ENCODE measurements around the gene HPCAL1.

DNA sequence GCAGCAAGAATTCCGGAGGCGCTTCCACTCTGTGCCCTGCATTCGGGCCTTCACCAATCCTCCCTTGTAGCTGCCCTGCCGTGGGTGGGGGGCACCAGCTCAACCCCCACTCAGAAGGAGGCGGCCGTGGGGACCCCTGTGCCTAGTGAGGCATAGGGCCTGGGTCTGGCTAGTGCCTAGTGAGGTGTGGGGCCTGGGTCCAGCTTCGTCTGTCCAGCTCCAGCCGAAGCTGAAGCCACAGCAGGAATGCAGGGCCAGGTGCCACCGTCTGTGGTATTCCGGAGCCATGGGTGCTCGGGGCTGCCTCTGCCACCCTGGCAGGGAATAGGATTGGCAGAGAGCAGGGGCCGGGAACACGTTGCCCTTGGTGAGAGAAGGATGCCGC is 133.1 kb downstream of the HPCAL1 start:
- TF ChIP-seq POLR2AphosphoS5 (IDR thresholded peaks at IDR 0.05), result no peak
- TF ChIP-seq, protein P1, sequence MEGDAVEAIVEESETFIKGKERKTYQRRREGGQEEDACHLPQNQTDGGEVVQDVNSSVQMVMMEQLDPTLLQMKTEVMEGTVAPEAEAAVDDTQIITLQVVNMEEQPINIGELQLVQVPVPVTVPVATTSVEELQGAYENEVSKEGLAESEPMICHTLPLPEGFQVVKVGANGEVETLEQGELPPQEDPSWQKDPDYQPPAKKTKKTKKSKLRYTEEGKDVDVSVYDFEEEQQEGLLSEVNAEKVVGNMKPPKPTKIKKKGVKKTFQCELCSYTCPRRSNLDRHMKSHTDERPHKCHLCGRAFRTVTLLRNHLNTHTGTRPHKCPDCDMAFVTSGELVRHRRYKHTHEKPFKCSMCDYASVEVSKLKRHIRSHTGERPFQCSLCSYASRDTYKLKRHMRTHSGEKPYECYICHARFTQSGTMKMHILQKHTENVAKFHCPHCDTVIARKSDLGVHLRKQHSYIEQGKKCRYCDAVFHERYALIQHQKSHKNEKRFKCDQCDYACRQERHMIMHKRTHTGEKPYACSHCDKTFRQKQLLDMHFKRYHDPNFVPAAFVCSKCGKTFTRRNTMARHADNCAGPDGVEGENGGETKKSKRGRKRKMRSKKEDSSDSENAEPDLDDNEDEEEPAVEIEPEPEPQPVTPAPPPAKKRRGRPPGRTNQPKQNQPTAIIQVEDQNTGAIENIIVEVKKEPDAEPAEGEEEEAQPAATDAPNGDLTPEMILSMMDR (IDR thresholded peaks at IDR 0.05), result no peak
